HuH-7 (cell line): ENCODE data around the gene SCN1A.
"Not testable (repeated sequence)": the region's sequence is repeated elsewhere in the genome, so short reads cannot be mapped to it uniquely, and the experiment has no call there.

Source experiments
- DNase-seq: peaks from one replicate; pipeline ENCODE4 v3.0.0; 2011; ENCODE audit warnings: low spot score

Gene SCN1A

DNA sequence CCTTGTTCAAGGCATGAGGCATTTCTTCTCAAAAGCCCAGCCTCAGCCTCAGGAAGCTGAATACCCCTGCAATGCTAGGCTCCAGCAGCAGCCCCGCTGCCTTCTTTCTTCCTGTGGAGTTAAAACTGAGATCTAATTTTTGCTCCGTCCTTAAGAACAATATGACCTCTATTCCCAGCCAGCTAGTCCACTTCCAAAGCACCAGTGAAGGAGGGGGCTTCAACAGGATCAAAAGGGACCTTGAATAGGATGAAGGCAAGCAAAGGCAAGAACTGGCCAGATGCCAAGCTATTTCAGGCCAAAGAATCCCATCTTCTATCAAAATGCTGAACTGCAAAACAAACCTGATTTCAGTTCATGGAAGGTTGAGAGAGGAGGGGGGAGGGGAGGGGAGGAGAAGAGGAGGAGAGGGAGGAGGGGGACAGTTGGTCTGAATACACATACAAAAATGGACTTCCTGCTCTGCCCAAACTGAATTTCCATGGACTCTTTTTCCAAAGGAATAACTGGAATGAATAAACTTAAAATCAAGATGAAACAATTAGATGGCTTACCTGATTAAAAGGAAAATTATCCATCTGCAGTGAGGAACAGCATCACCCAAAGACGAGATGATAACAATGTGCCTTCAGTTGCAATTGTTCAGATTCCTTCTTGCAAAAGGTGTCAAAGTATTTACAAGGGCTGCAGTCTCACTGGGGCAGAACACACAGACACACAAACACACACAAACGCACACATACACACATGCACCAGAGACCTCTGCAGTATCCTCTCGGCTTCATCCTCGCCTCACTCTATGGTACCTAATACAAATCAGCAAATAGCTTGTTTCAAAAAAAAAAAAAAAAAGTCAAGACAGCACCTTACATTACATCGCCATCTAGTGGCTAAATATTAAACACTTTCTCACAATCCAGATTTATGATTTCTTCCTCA is at the start of gene SCN1A:
Gene SCN1A (minus strand): TSS at position 804 of the 939 bp plus-strand sequence. CDS start 54,399 bp downstream, outside the sequence.
- peak; percentile 19 for DNase-seq

DNA sequence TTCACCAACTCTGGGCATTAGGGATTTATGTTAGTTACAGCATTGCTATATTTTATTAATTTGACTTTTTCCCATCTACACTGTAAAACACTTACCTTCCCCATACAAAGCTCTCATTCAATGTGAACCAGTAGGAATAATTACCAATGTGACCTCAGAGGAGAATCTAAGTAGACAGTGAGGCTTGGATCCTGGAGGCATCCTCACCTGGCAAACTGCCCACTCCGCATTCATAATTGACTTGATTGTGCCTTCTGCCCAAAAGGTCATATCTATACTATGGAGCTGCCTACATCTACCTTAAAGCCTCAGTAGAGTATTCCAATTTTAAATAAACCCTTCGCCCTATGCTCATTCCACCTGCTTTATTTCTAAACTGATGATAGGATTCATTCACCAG is 45.4 kb upstream of the SCN1A start:
- no peak for DNase-seq

DNA sequence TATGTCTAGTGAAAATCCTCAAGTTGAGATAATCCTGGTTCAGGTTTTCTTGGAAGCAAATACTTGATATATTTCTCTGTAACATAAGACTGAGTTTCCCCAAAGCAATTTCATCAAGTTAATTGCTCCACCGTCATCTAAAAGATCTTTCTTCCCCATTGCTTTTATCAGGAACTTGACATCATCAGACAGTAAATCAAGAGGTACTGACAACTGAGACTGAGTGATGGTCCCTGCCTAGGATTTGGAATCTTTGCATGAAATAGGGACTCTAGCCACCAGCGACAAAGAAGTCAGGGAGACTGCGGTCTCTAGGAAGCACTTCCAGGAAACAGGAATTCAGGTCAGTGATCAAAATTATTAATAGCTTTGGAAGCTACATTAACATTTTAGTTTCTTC is 43.4 kb upstream of the SCN1A start:
- DNase-seq: no peak

DNA sequence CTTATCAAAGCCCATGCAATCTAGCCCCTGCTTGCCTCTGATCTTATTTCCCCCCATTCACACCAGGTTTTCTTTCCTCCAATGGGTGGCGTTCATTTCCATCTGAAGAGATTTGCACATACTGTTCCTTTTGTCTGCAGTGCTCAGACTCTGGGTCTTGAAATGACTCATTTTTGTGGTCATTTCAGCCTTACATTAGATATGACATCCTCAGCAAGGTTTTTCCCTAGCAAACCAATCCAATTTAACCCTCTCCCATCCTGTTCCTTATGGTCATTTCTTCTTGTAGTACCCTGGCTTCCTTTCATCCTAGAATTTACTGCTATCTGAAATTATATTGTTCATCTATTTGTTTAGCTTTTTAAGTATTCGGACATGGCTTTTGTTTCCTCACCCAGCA is 42.5 kb upstream of the SCN1A start:
- no peak for DNase-seq

DNA sequence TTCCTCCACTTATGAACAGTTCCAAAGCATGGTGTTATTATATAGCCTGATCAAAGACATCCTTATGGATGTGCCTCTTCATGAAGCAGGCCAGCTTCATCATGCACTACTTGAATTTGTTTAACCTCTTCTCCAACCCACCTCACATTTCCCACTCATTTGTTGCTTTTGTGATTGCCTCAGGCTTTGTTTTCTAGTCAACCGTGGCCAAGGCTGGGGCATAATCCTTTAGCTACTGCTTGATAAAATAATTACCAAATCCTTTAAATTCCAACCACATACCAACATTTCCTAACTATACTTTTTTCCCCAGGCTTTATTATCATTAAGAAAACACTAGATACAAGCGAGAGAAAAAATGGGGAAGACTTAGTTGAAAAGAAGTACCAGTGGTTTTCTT is 39.6 kb upstream of the SCN1A start:
- DNase-seq: no peak

DNA sequence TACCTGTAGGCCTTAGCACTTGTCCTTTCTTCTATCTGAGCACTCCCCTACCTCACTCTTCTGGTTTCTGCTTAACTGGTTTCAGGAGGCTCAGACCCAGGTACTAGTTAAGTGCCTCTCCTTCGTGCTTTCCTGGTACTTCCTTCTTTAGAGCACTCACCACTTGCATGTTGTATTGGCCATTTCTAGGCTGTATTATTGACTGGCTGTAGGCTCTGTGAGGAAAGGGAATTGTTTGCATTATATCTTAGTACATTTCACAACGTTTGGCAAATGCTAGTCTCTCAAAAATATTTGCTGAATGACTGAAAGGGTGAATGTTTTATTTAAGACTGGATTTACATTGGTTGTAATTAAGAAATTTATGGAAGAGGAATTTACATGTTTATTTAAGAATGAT is 36.0 kb upstream of the SCN1A start:
- DNase-seq: no peak

DNA sequence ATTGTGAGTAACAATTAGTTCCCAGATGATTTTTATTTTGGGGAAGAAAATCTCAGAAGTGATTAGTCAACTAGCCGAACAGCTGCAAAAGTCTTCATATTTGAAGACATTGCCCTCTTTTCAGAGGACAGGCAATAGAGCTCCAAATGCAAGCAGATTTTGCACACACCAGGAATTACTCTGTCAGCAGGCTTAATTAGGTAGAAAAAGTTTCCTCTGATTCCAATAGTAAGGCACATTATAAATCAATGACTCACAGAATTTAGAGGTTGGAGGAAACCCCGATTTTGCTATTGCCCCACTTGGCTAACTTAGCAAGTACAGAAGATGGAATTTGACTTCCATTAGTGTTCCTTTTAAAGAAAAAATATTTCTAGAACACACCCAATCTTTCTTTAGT is 30.7 kb upstream of the SCN1A start:
- DNase-seq: no peak

DNA sequence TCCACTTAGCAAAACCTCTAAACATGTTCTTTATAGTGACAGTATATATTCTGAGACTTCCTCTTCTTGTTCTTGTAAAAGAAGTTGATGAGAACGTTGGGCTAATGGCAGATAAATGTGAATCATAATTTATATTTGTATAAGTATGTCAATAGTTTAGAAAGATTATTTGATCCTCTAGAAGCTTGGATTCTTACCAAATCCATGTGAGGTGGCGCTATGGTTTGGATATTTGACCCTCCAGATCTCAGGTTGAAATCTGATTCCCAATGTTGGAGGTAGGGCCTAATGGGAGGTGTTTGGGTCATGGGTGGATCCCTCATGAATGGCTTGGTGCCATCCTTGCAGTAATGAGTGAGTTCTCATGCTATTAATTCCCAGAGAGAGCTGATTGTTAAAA is 29.8 kb upstream of the SCN1A start:
- no peak for DNase-seq

DNA sequence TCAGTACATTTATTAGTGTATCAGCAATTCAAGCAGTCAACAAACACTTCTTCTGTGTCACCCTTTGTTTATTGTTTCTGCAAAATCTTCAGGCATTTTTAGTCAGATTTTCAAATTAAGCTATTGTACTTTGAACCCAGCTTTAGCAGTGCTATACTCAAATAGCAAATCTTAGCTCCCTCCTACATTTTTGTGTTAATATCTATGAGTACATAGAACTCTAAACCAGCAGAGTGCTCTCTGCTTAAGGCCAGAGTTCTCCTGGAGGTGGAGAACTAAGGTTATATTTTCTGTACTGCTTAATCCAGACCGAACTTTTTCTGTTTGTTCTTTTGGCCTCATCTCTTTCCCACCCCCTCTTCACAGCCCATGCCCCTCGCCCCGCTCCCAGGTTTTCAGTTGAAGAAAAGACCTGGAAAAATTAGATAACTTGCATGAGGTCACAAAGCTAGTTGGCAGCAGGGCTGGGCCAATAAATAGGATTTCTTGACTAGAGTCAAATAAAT is 29.2 kb upstream of the SCN1A start:
- DNase-seq: no peak

DNA sequence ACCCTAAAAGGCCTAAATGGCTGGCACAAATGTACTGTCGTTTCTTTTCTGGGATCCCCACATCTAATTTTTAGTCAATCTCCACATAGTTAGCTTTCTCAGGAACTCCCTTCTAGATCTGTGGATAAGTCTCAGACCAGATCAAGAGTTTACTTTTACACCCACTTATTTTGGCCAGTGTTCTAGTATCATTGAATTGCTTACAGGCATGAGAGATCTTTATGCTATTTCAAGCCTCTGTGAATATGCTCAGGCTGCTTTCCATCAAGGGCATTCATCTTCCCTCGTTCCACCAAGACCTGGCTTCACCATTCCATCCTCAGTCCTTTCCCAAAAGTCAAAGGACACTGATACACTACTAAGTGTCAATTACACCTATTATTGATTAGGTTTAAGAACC is 27.8 kb upstream of the SCN1A start:
- DNase-seq: no peak

DNA sequence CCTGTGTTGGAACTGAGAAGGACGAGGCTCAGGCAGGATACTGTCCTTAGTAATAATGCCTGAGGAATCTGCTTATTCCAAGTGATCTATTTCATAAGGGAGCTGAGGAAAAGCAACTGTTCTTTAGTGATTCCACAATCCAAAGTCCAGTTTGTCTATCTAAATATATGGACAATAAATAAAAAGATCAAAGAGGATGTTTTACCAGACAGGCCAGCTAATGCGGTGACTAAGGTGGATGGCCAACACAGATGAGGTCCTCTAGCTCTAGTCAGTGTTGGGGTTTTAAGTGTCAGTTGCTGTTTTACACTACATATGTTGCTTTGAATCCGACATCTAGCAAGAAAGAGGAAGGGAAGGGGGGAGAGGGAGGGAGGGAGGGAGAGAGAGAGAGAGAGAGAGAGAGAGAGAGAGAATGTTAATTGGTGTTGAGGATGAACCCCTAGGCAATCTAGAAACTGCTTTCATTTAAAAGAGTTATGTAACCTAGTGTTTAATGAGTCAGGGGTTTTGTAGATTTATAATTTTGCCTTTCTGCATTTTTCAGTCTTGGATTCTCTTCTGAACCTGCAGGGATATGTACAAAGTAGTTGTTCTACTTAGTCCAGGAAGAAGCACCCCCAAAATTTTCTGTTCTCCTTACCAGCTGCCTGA is 27.0 kb upstream of the SCN1A start:
- no peak for DNase-seq

DNA sequence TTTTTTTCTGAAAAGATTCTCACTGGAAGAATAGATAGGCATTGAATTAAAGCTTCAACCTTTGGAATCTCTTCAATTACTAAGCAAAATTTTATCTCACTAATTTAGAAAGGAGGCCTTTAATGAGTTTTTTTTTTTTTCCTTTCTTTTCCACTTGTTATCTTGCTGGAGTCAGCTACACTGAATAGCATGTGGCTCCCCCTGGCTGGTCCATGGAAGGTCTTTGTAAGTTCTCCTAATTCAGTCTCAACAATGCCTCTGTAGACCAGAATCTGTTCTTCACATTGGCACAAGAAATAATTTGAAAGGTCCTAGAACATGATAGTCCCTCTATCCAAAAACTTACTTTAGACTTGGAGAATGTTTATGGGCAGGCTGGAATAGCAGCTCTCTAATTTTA is 24.2 kb upstream of the SCN1A start:
- DNase-seq: no peak

DNA sequence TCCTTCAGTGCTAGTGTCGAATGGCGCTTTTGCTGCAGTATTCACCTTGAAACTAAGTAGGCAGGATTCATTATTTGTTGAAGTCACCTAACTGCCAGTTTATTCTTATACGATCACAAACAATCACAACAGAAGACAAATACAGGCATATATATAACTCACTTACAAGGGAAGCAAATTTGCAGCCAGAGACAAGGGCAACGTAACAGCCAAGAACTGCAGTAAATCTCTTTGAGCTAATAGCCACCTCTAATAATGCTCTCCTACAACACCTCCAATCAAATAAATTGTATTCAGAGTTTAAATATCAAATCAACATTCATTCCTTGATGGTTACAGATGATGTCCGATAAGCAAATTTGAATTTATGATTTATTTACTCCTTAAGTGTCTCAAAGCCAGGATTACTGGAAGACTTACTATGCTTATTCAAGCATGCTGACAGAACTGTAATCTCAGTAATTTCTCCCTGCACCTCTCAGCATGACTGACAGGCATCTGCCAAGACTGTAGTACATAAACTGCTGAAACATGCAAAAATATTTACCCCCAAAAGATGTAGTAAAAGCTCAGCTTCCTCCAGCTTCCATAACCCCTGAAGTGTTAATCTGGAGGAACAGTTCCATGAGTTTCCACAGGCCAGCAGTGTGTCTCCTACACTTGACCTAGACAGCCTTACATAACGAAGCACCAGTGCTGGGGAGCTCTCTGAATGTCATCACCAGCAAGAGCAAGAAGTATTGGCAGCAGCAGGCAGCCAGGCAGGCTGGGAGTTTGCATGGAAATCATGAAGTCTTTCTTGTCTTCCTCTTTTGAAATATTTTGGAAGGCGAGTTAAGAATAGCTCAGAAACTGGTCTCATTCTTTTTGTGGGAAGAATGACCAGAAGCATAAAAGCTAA is 20.9 kb upstream of the SCN1A start:
- DNase-seq: no peak

DNA sequence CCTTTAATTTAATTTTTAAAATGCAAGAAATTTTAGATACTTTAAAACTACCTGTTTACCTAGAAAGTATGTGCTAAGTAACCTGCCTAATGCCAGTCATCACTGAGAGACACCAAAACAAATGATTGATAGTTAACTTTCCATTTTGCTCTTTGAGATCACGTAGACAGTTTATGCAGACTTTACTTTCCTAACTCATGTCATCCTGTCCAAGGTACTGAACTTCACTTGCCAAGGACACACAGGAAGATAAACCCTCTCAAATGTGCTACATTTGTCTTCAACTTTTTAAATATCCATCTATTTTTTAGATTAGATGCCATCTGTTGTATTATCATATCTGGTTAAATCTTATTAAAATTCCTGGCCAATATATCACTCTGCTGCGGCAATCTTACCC is 20.1 kb upstream of the SCN1A start:
- no peak for DNase-seq

DNA sequence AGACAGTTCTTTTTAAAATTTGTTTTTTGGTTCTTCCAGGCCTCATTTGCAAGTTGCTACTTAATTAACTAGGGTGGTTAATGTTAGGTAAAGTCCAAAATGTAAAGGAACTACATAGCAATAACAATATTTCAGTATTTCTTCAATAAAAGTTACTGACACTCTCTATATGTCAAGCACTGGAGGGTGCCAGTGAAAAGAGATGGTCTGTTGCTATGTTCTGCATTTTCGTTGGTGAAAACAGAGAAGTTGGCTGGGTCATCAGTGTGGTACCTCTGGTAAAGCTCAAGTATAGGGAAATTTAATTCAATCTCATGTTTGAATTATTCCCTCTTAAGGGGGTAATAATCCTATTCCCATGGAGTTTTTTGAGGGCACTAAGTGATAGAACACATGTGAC is 16.3 kb upstream of the SCN1A start:
- no peak for DNase-seq

DNA sequence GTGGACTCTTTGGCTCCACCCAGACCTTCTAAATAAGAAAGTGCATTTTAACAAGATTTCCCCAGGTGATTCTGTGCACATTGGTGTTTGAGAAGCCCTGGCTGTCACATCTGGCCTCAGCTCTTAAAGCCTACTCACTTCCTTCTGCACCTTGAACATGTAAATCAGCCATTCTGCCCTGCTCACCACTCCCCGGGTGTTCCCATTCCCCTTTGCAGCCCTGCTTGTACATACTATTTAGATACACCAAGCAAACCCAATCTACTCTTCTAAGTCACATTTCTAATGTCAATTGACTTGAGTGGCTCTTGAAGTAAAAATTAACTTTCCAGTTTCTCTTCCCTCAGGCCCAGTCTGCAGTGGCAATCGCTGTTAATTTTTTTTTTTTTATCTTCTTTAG is 13.1 kb upstream of the SCN1A start:
- DNase-seq: no peak

DNA sequence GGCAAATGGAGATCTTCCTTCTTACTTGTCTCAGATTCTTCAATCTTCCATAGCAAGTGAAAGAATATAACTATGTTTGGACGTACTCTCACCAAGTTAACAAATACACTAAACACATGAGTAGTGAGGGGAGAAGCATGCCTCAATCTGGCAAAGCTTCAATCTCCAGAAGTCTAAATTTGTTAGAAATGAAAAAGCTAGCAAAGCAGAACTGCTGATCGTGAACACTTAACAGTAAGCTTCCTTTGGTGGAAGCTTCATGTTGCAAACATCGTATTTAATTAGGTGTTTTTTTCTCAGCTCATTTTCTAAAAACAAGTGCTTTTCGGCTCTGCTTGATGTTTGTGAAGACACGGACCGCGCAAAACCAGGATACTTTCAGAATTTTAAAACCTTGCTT is 12.7 kb upstream of the SCN1A start:
- no peak for DNase-seq

DNA sequence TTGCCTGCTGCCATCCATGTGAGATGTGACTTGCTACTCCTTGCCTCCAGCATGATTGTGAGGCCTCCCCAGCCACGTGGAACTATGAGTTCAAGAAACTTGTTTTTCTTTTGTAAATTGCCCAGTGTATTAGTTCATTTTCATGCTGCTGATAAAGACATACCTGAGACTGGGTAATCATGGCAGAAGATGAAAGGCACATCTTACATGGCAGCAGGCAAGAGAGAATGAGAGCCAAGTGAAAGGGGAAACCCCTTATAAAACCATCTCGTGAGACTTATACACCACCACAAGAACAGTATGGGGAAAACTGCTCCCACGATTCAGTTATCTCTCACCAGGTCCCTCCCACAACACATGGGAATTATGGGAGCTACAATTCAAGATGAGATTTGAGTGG is 11.7 kb upstream of the SCN1A start:
- not testable (repeated sequence) for DNase-seq

DNA sequence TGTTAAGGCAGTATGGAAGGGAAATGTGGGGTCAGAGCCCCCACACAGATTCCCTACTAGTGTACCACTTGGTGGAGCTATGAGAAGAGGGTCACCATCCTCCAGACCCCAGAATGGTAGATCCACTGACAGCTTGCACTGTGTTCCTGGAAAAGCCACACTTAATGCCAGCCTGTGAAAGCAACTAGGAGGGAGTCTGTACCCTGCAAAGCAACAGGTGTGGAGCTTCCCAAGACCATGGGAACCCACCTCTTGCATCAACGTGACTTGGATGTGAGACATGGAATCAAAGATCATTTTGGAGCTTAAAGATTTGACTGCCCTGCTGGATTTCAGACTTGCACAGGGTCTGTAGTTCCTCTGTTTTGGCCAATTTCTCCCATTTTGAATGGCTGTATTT is 10.8 kb upstream of the SCN1A start:
- DNase-seq: no peak

DNA sequence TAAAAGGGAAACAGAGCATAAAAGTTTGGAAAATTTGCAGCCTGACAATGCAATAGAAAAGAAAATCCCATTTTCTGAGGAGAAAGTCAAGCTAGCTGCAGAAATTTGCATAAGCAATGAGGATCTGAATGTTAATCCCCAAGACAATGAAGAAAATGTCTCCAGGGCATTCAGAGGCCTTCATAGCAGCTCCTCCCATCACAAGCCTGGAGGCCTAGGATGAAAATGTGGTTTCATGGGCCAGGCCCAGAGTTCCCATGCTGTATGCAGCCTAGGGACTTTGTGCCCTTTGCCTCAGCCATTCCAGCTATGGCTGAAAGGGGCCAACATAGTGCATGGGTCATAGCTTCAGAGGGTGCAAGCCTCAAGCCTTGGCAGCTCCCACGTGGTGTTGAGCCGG is 10.3 kb upstream of the SCN1A start:
- no peak for DNase-seq

DNA sequence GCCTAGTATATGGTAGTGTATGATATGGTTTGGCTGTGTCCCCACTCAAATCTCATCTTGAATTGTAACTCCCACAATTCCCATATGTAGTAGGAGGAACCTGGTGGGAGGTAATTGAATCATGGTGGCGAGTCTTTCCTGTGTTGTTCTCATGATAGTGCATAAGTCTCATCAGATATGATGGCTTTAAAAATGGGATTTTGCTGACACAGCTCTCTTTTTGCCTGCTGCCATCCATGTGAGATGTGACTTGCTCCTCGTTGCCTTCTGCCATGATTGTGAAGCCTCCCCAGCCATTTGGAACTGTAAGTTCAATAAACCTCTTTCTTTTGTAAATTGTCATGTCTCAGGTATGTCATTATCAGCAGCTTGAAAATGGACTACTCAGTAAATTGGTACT is 9.5 kb upstream of the SCN1A start:
- DNase-seq: no peak

DNA sequence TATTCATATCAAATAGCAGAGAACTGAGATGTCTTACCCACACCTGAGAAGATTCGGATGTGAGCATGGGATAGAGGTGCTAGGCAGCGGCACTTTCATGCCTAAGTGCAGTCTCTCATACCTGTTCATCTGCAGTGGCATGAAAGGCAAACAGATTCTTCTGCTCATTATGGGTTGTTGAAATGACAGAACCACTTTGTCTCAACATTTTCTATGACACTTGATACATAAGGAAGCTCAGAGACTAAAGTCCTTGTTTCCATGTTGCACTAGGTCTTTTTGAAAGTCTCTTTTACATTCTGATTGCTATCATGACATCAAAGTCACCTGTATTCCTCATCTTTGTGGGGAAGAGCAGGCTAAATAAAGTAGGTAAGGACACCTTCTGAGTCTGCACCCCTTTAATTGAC is 8.0 kb upstream of the SCN1A start:
- DNase-seq: no peak
